Smooth muscle cell (in vitro differentiated cells): ENCODE measurements around the gene GRK5. TPM values are rescaled to one million over a fixed set of nuclear protein-coding genes. Genes with fewer than 3 reads are reported as not detected.

ENCODE experiments used
- DNase-seq: peaks from one replicate; lab custom pipeline; 2025; ENCODE audit not compliant: unreplicated experiment; lab: John Stamatoyannopoulos, UW
- H2AFZ ChIP-seq: fragments of 200-600 bp; sonication (generic); 2 replicates; pipeline ENCODE4 v1.6.0; 2016; ENCODE audit warnings: antibody characterized with exemption, low read depth, mild to moderate bottlenecking
- H3F3A ChIP-seq: fragments of 200-600 bp; sonication (generic); 2 replicates; pipeline ENCODE4 v1.6.0; 2017; ENCODE audit warnings: antibody characterized with exemption, low read depth
- H3K27ac ChIP-seq: fragments of 200-600 bp; sonication (generic); 2 replicates; pipeline ENCODE4 v1.5.1; 2016; ENCODE audit warnings: low read depth, mild to moderate bottlenecking
- H3K27me3 ChIP-seq: fragments of 200-600 bp; sonication (generic); 2 replicates; pipeline ENCODE4 v1.6.1; 2016; ENCODE audit warnings: low read depth, mild to moderate bottlenecking
- H3K36me3 ChIP-seq: fragments of 200-600 bp; sonication (generic); 2 replicates; pipeline ENCODE4 v1.5.1; 2016; ENCODE audit warnings: low read depth
- H3K4me1 ChIP-seq: fragments of 200-600 bp; sonication (generic); 2 replicates; pipeline ENCODE4 v1.5.1; 2016; ENCODE audit warnings: low read depth
- H3K4me2 ChIP-seq: fragments of 200-600 bp; sonication (generic); 2 replicates; pipeline ENCODE4 v1.6.0; 2016; ENCODE audit warnings: mild to moderate bottlenecking
- H3K4me3 ChIP-seq: fragments of 200-600 bp; sonication (generic); 2 replicates; pipeline ENCODE4 v1.5.1; 2016; ENCODE audit warnings: mild to moderate bottlenecking
- H3K79me2 ChIP-seq: fragments of 200-600 bp; sonication (generic); 2 replicates; pipeline ENCODE4 v1.6.0; 2016; ENCODE audit warnings: low read depth, mild to moderate bottlenecking
- H3K9ac ChIP-seq: fragments of 200-600 bp; sonication (generic); 2 replicates; pipeline ENCODE4 v1.6.0; 2016; ENCODE audit warnings: low read depth
- H3K9me3 ChIP-seq: fragments of 200-600 bp; sonication (generic); replicated peaks from 2 replicates; pipeline ENCODE4 v1.5.1; 2016; ENCODE audit warnings: low read depth
- H4K20me1 ChIP-seq: fragments of 200-600 bp; sonication (generic); 2 replicates; pipeline ENCODE4 v1.6.0; 2016; ENCODE audit warnings: low read depth
- CTCF ChIP-seq: fragments of 200-600 bp; sonication (generic); IDR thresholded peaks from 2 replicates; pipeline ENCODE4 v1.5.1; 2017; ENCODE audit warnings: borderline replicate concordance, mild to moderate bottlenecking, antibody characterized with exemption; ENCODE audit not compliant: insufficient read depth, poor library complexity, severe bottlenecking
- WGBS: methylation state at CpG from one replicate; pipeline ENCODE4 v1.1.7; 2016; ENCODE audit warnings: low lambda C conversion rate; 5-methylcytosine and 5-hydroxymethylcytosine counted together
- polyA plus RNA-seq: library from polyadenylated mRNA; unstranded; fragments of >200 nt; fragmentation: Nextera tagmentation; extraction: Ambion mirVana; gene quantifications from 2 replicates; pipeline ENCODE4 v1.2.1, GENCODE V29; 2016
- total RNA-seq: library from RNA; depleted of rRNA; stranded (reverse); fragments of >200 nt; gene quantifications from 2 replicates; pipeline ENCODE4 v1.2.3, GENCODE V29; 2014

GRK5 gene
- total and polyA plus RNA-seq, 2 experiments from 2014 or later: 4.4 to 5.2 TPM

GRCh38 chr10:119409385-119409784 is 202.0 kb downstream of the GRK5 start:
- no peaks in the 10 kb centered on the region for H4K20me1 ChIP-seq
- H3K9me3 ChIP-seq: no peaks in the 10 kb centered on the region
- DNase-seq: no peak
- no peak overlapping the region for H3K4me2 ChIP-seq
- no peak overlapping the region for H3K27ac ChIP-seq
- peaks cover 4% of the 10 kb centered on the region for H3F3A ChIP-seq
- H3K27me3 ChIP-seq: no peaks in the 10 kb centered on the region
- TF ChIP-seq CTCF: no peak
- H3K4me1 ChIP-seq: peaks cover 20% of the 10 kb centered on the region
- H3K36me3 ChIP-seq: no peaks in the 10 kb centered on the region
- H3K9ac ChIP-seq: no peak overlapping the region
- 98% methylated on average over 5 of the region's 5 CpGs for WGBS
- H3K4me3 ChIP-seq: no peak overlapping the region
- H2AFZ ChIP-seq: no peak overlapping the region
- no peaks in the 10 kb centered on the region for H3K79me2 ChIP-seq

DNA sequence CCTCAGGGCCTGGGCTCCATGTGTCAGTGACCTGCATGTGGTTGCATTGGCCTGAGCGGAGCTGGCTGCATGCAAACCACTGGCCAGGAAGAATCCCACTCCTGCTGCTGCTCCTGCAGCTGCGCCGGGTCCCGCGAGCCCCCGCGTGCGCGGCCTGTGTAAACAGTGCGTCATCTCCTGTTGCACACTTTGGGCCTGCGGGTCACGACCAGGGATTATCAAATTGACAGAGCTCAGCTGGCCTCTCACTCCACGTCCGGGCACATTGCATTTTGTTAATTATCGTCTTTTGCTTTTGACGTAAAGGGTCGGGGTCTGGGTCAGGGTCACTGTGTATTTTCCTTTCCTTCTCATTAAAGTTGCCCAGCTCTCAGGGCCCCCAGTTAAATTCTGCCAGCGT is 202.5 kb downstream of the GRK5 start:
- Histone ChIP-seq H4K20me1 (no peaks in the 10 kb centered on the region), H3K79me2 (no peaks in the 10 kb centered on the region), H3K4me3 (no peak overlapping the region), H2AFZ (no peak overlapping the region), H3K27me3 (no peaks in the 10 kb centered on the region), H3F3A (peaks cover 9% of the 10 kb centered on the region), H3K27ac (no peak overlapping the region), H3K4me1 (peaks cover 18% of the 10 kb centered on the region), H3K9ac (no peak overlapping the region), H3K9me3 (no peaks in the 10 kb centered on the region), H3K36me3 (no peaks in the 10 kb centered on the region), H3K4me2 (no peak overlapping the region)
- TF ChIP-seq CTCF: no peak
- 71% methylated on average over 18 of the region's 18 CpGs for WGBS
- DNase-seq: no peak

- 94% methylated on average over 9 of the region's 9 CpGs for WGBS
Measured at GRCh38 chr10:119410361-119411116, 203.2 kb downstream of the GRK5 start.

More at GRCh38 chr10:119410361-119411116, 203.2 kb downstream of the GRK5 start:
- Histone ChIP-seq H3K79me2 (no peaks in the 10 kb centered on the region), H3F3A (peaks cover 11% of the 10 kb centered on the region), H3K4me3 (no peak overlapping the region), H3K27me3 (no peaks in the 10 kb centered on the region), H4K20me1 (no peaks in the 10 kb centered on the region), H3K27ac (no peak overlapping the region), H2AFZ (no peak overlapping the region), H3K4me1 (peaks cover 12% of the 10 kb centered on the region), H3K36me3 (no peaks in the 10 kb centered on the region), H3K9ac (no peak overlapping the region), H3K4me2 (no peak overlapping the region), H3K9me3 (no peaks in the 10 kb centered on the region)
- no peak for TF ChIP-seq CTCF
- DNase-seq: no peak
